Measurements from ENCODE around the gene LRRC38. TPM values are rescaled to one million over a fixed set of nuclear protein-coding genes. Genes with fewer than 3 reads are reported as not detected.

The LRRC38 gene
- total and polyA plus RNA-seq, 5 donors from 2014 or later: not detected

- Histone ChIP-seq H3K4me3 (ENCODE audit: low read depth, low read length) (no peak overlapping the region), H3K27ac (ENCODE audit: insufficient read depth, low read length, poor library complexity, severe bottlenecking) (no peak overlapping the region), H3K4me1 (ENCODE audit: control insufficient read depth, insufficient read depth, low read length, poor library complexity, severe bottlenecking) (no peaks in the 10 kb centered on the region), H3K9me3 (ENCODE audit: control insufficient read depth in 2 of 2, low read length in 2 of 2) (no peaks in the 10 kb centered on the region), H3K36me3 (ENCODE audit: control insufficient read depth, insufficient read depth, low read length) (no peaks in the 10 kb centered on the region), H3K27me3 (ENCODE audit: control insufficient read depth, insufficient read depth, low read length) (peaks cover 2% of the 10 kb centered on the region)
- ATAC-seq (ENCODE audit: low read depth in 2 of 2) (no peak), DNase-seq (no peak)
- H3K27ac Mint-ChIP-seq: no peak overlapping the region
- peaks cover 0 to under 1% (median 0%) of the 10 kb centered on the region in 7 donors for H3K9me3 Mint-ChIP-seq
- no peaks in the 10 kb centered on the region for H3K4me1 Mint-ChIP-seq
- peaks cover 20% of the 10 kb centered on the region for H3K27me3 Mint-ChIP-seq
- H3K4me3 Mint-ChIP-seq: no peak overlapping the region
- no peaks in the 10 kb centered on the region for H3K36me3 Mint-ChIP-seq
Measured at GRCh38 chr1:13513063-13513894, 524 bp downstream of the LRRC38 start.

GRCh38 chr1:13512472-13512871 lies 1.3 kb downstream of the LRRC38 start:
- no peak for DNase-seq
- no peaks in the 10 kb centered on the region for H3K9me3 Mint-ChIP-seq
- H3K27me3 Mint-ChIP-seq: peaks cover 20% of the 10 kb centered on the region
- Histone ChIP-seq H3K36me3 (ENCODE audit: control insufficient read depth, insufficient read depth, low read length) (no peaks in the 10 kb centered on the region), H3K4me3 (ENCODE audit: low read depth, low read length) (no peak overlapping the region), H3K27ac (ENCODE audit: insufficient read depth, low read length, poor library complexity, severe bottlenecking) (no peak overlapping the region), H3K4me1 (ENCODE audit: control insufficient read depth, insufficient read depth, low read length, poor library complexity, severe bottlenecking) (no peaks in the 10 kb centered on the region), H3K27me3 (ENCODE audit: control insufficient read depth, insufficient read depth, low read length) (peaks cover 2% of the 10 kb centered on the region), H3K9me3 (ENCODE audit: control insufficient read depth in 2 of 2, low read length in 2 of 2) (no peaks in the 10 kb centered on the region)
- H3K27ac Mint-ChIP-seq: no peak overlapping the region
- no peaks in the 10 kb centered on the region for H3K4me1 Mint-ChIP-seq
- no peak overlapping the region for H3K4me3 Mint-ChIP-seq
- no peak for ATAC-seq (ENCODE audit: low read depth in 2 of 2)
- no peaks in the 10 kb centered on the region for H3K36me3 Mint-ChIP-seq

GRCh38 chr1:13510499-13510898 lies 3.3 kb downstream of the LRRC38 start:
- Histone ChIP-seq H3K4me3 (ENCODE audit: low read depth, low read length) (no peak overlapping the region), H3K27me3 (ENCODE audit: control insufficient read depth, insufficient read depth, low read length) (peaks cover 2% of the 10 kb centered on the region), H3K27ac (ENCODE audit: insufficient read depth, low read length, poor library complexity, severe bottlenecking) (no peak overlapping the region), H3K4me1 (ENCODE audit: control insufficient read depth, insufficient read depth, low read length, poor library complexity, severe bottlenecking) (no peaks in the 10 kb centered on the region), H3K36me3 (ENCODE audit: control insufficient read depth, insufficient read depth, low read length) (no peaks in the 10 kb centered on the region), H3K9me3 (ENCODE audit: control insufficient read depth in 2 of 2, low read length in 2 of 2) (no peaks in the 10 kb centered on the region)
- Mint-ChIP-seq H3K27ac (no peak overlapping the region), H3K4me1 (no peaks in the 10 kb centered on the region), H3K36me3 (no peaks in the 10 kb centered on the region), H3K27me3 (peaks cover 22% of the 10 kb centered on the region), H3K9me3 (no peaks in the 10 kb centered on the region), H3K4me3 (no peak overlapping the region)
- no peak for DNase-seq
- ATAC-seq (ENCODE audit: low read depth in 2 of 2): no peak

- no peaks in the 10 kb centered on the region for H3K4me1 ChIP-seq (ENCODE audit: control insufficient read depth, insufficient read depth, low read length, poor library complexity, severe bottlenecking)
- ATAC-seq (ENCODE audit: low read depth in 2 of 2) (no peak), DNase-seq (no peak)
- no peaks in the 10 kb centered on the region for H3K9me3 ChIP-seq (ENCODE audit: control insufficient read depth in 2 of 2, low read length in 2 of 2)
- H3K4me3 ChIP-seq (ENCODE audit: low read depth, low read length): no peak overlapping the region
- Mint-ChIP-seq H3K27me3 (peaks cover 7% of the 10 kb centered on the region), H3K4me3 (no peak overlapping the region), H3K9me3 (no peaks in the 10 kb centered on the region), H3K27ac (no peak overlapping the region), H3K4me1 (no peaks in the 10 kb centered on the region), H3K36me3 (no peaks in the 10 kb centered on the region)
- H3K27ac ChIP-seq (ENCODE audit: insufficient read depth, low read length, poor library complexity, severe bottlenecking): no peak overlapping the region
- no peaks in the 10 kb centered on the region for H3K36me3 ChIP-seq (ENCODE audit: control insufficient read depth, insufficient read depth, low read length)
- H3K27me3 ChIP-seq (ENCODE audit: control insufficient read depth, insufficient read depth, low read length): no peaks in the 10 kb centered on the region
Measured at GRCh38 chr1:13507075-13507474, 6.7 kb downstream of the LRRC38 start.

- no peaks in the 10 kb centered on the region for H3K9me3 ChIP-seq (ENCODE audit: control insufficient read depth in 2 of 2, low read length in 2 of 2)
- Mint-ChIP-seq H3K4me3 (no peak overlapping the region), H3K4me1 (no peaks in the 10 kb centered on the region), H3K27me3 (peaks cover 5% of the 10 kb centered on the region), H3K36me3 (no peaks in the 10 kb centered on the region), H3K9me3 (no peaks in the 10 kb centered on the region), H3K27ac (no peak overlapping the region)
- no peaks in the 10 kb centered on the region for H3K4me1 ChIP-seq (ENCODE audit: control insufficient read depth, insufficient read depth, low read length, poor library complexity, severe bottlenecking)
- ATAC-seq (ENCODE audit: low read depth in 2 of 2) (no peak), DNase-seq (no peak)
- no peaks in the 10 kb centered on the region for H3K27me3 ChIP-seq (ENCODE audit: control insufficient read depth, insufficient read depth, low read length)
- H3K4me3 ChIP-seq (ENCODE audit: low read depth, low read length): no peak overlapping the region
- H3K27ac ChIP-seq (ENCODE audit: insufficient read depth, low read length, poor library complexity, severe bottlenecking): no peak overlapping the region
- no peaks in the 10 kb centered on the region for H3K36me3 ChIP-seq (ENCODE audit: control insufficient read depth, insufficient read depth, low read length)
Measured at GRCh38 chr1:13505020-13505419, 8.8 kb downstream of the LRRC38 start.

GRCh38 chr1:13500806-13501205 lies 13.0 kb downstream of the LRRC38 start:
- no peak overlapping the region for H3K4me3 Mint-ChIP-seq
- no peaks in the 10 kb centered on the region for H3K27me3 ChIP-seq (ENCODE audit: control insufficient read depth, insufficient read depth, low read length)
- H3K4me1 Mint-ChIP-seq: no peaks in the 10 kb centered on the region
- peaks cover 5% of the 10 kb centered on the region for H3K27me3 Mint-ChIP-seq
- H3K4me1 ChIP-seq (ENCODE audit: control insufficient read depth, insufficient read depth, low read length, poor library complexity, severe bottlenecking): no peaks in the 10 kb centered on the region
- no peaks in the 10 kb centered on the region for H3K9me3 Mint-ChIP-seq
- ATAC-seq (ENCODE audit: low read depth in 2 of 2): no peak
- no peak for DNase-seq
- H3K36me3 Mint-ChIP-seq: no peaks in the 10 kb centered on the region
- no peaks in the 10 kb centered on the region for H3K9me3 ChIP-seq (ENCODE audit: control insufficient read depth in 2 of 2, low read length in 2 of 2)
- no peak overlapping the region for H3K4me3 ChIP-seq (ENCODE audit: low read depth, low read length)
- no peak overlapping the region for H3K27ac ChIP-seq (ENCODE audit: insufficient read depth, low read length, poor library complexity, severe bottlenecking)
- H3K27ac Mint-ChIP-seq: no peak overlapping the region
- H3K36me3 ChIP-seq (ENCODE audit: control insufficient read depth, insufficient read depth, low read length): no peaks in the 10 kb centered on the region

GRCh38 chr1:13499422-13499821 lies 14.4 kb downstream of the LRRC38 start:
- peaks cover 5% of the 10 kb centered on the region for H3K27me3 Mint-ChIP-seq
- H3K4me1 Mint-ChIP-seq: no peaks in the 10 kb centered on the region
- H3K4me3 Mint-ChIP-seq: no peak overlapping the region
- no peak for ATAC-seq (ENCODE audit: low read depth in 2 of 2)
- no peaks in the 10 kb centered on the region for H3K36me3 Mint-ChIP-seq
- H3K27me3 ChIP-seq (ENCODE audit: control insufficient read depth, insufficient read depth, low read length): no peaks in the 10 kb centered on the region
- H3K27ac ChIP-seq (ENCODE audit: insufficient read depth, low read length, poor library complexity, severe bottlenecking): no peak overlapping the region
- no peaks in the 10 kb centered on the region for H3K9me3 ChIP-seq (ENCODE audit: control insufficient read depth in 2 of 2, low read length in 2 of 2)
- no peak overlapping the region for H3K27ac Mint-ChIP-seq
- no peak overlapping the region for H3K4me3 ChIP-seq (ENCODE audit: low read depth, low read length)
- H3K9me3 Mint-ChIP-seq: no peaks in the 10 kb centered on the region
- no peaks in the 10 kb centered on the region for H3K4me1 ChIP-seq (ENCODE audit: control insufficient read depth, insufficient read depth, low read length, poor library complexity, severe bottlenecking)
- no peaks in the 10 kb centered on the region for H3K36me3 ChIP-seq (ENCODE audit: control insufficient read depth, insufficient read depth, low read length)
- DNase-seq: no peak

GRCh38 chr1:13498553-13498952 lies 15.2 kb downstream of the LRRC38 start:
- H3K9me3 Mint-ChIP-seq: no peaks in the 10 kb centered on the region

More at GRCh38 chr1:13498553-13498952, 15.2 kb downstream of the LRRC38 start:
- Mint-ChIP-seq H3K27me3 (peaks cover 5% of the 10 kb centered on the region), H3K4me3 (no peak overlapping the region), H3K4me1 (no peaks in the 10 kb centered on the region), H3K27ac (no peak overlapping the region), H3K36me3 (no peaks in the 10 kb centered on the region)
- no peak overlapping the region for H3K27ac ChIP-seq (ENCODE audit: insufficient read depth, low read length, poor library complexity, severe bottlenecking)
- no peak overlapping the region for H3K4me3 ChIP-seq (ENCODE audit: low read depth, low read length)
- no peaks in the 10 kb centered on the region for H3K4me1 ChIP-seq (ENCODE audit: control insufficient read depth, insufficient read depth, low read length, poor library complexity, severe bottlenecking)
- no peaks in the 10 kb centered on the region for H3K36me3 ChIP-seq (ENCODE audit: control insufficient read depth, insufficient read depth, low read length)
- ATAC-seq (ENCODE audit: low read depth in 2 of 2) (no peak), DNase-seq (no peak)
- H3K27me3 ChIP-seq (ENCODE audit: control insufficient read depth, insufficient read depth, low read length): no peaks in the 10 kb centered on the region
- H3K9me3 ChIP-seq (ENCODE audit: control insufficient read depth in 2 of 2, low read length in 2 of 2): no peaks in the 10 kb centered on the region
